ENCODE measurements around the gene ALG1L2. TPM values are rescaled to one million over a fixed set of nuclear protein-coding genes. Genes with fewer than 3 reads are reported as not detected.
"Not testable (repeated sequence)": the region's sequence is repeated elsewhere in the genome, so short reads cannot be mapped to it uniquely, and the experiment has no call there.

The ALG1L2 gene
- total RNA-seq, 1 donor from 2014 or later: 1.9 TPM

DNA sequence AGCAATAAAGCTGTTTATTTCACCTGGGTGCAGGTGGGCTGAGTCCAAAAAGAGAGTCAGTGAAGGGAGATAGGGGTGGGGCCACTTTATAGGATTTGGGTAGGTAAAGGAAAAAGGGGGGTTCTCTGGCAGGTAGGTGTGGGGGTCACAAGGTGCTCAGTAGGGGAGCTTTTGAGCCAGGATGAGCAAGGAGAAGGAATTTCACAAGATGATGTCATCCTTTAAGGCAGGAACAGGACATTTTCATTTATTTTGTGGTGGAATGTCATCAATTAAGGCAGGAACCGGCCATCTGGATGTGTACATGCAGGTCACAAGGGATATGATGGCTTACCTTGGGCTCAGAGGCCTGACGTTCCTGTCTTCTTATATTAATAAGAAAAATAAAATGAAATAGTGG, 56.1 kb downstream of the ALG1L2 start:
- H3K4me3 Mint-ChIP-seq (ENCODE audit: unreplicated experiment); H3K4me1 Mint-ChIP-seq (ENCODE audit: low read depth, unreplicated experiment); H3K27me3 Mint-ChIP-seq (ENCODE audit: unreplicated experiment); H3K36me3 Mint-ChIP-seq (ENCODE audit: unreplicated experiment); DNase-seq; H3K9me3 Mint-ChIP-seq (ENCODE audit: unreplicated experiment); H3K27ac Mint-ChIP-seq (ENCODE audit: unreplicated experiment): not testable (repeated sequence)

DNA sequence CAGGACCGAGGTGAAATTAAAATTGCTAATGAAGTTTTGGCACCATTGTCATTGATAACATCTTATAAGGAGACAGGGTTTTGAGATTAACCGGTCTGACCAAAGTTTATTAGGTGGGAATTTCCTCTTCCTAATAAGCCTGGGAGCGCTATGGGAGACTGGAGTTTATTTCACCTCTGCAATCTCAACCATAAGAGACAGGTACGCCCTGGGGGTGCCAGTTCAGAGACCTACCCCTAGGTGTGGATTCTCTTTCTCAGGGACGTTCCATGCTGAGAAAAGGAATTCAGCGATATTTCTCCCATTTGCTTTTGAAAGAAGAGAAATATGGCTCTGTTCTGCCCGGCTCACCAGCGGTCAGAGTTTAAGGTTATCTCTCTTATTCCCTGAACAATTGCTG, 57.4 kb downstream of the ALG1L2 start:
- not testable (repeated sequence) for H3K4me3 Mint-ChIP-seq (ENCODE audit: unreplicated experiment); H3K4me1 Mint-ChIP-seq (ENCODE audit: low read depth, unreplicated experiment); H3K36me3 Mint-ChIP-seq (ENCODE audit: unreplicated experiment); H3K9me3 Mint-ChIP-seq (ENCODE audit: unreplicated experiment); H3K27ac Mint-ChIP-seq (ENCODE audit: unreplicated experiment); DNase-seq; H3K27me3 Mint-ChIP-seq (ENCODE audit: unreplicated experiment)

DNA sequence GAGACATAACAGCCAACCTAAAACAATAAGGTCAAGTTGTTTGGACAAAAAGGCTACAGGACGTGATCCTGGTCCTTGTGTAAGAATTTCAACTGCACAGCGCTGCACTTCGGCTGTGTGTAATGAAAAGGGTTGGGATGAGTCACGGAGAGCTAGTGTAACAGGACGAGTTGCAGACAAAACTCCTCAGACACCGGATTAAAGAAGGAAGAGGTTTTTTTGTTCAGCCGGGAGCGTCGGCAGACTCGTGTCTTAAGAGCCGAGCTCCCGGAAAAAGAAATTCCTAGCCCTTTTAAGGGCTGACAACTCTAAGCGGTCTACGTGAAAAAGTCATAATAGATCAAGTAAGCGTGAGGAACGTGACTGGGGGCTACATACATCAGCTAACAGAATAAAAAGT, 59.1 kb downstream of the ALG1L2 start:
- not testable (repeated sequence) for H3K4me1 Mint-ChIP-seq (ENCODE audit: low read depth, unreplicated experiment); H3K27ac Mint-ChIP-seq (ENCODE audit: unreplicated experiment); H3K4me3 Mint-ChIP-seq (ENCODE audit: unreplicated experiment); H3K36me3 Mint-ChIP-seq (ENCODE audit: unreplicated experiment); H3K9me3 Mint-ChIP-seq (ENCODE audit: unreplicated experiment); H3K27me3 Mint-ChIP-seq (ENCODE audit: unreplicated experiment); DNase-seq

DNA sequence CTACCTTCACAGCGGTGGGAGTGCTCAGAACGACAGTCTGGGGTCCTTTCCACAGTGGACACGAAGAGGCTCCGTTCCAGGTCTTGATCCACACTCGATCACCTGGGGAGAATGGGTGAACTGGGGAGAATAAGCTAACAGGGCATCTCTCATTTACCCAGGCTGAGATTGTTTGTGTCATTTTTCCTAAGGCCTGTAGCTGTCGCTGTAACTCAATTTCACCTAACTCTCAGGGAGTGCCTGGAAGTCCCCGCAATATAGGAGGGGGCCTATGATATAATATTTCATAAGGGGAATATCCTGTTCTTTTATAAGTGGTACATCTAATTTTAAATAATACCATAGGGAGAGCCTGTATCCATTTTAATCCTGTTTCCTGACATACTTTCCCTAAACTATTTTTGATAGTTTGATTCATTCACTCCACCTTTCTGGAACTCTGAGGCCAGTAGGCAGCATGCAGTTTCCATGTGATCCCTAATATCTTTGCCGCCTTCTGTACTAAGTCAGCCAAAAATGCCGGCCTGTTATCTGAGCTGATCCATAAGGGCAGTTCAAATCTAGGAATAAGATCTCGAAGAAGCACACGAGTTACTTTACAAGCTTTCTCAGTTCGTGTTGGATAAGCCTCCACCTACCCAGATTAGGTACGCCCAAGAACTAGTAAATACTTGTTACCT, 62.2 kb downstream of the ALG1L2 start:
- not testable (repeated sequence) for H3K27ac Mint-ChIP-seq (ENCODE audit: unreplicated experiment); H3K36me3 Mint-ChIP-seq (ENCODE audit: unreplicated experiment)

GRCh38 chr3:130144328-130144650, 62.7 kb downstream of the ALG1L2 start:
- not testable (repeated sequence) for H3K9me3 Mint-ChIP-seq (ENCODE audit: unreplicated experiment); H3K27ac Mint-ChIP-seq (ENCODE audit: unreplicated experiment); DNase-seq; H3K36me3 Mint-ChIP-seq (ENCODE audit: unreplicated experiment); H3K27me3 Mint-ChIP-seq (ENCODE audit: unreplicated experiment); H3K4me1 Mint-ChIP-seq (ENCODE audit: low read depth, unreplicated experiment); H3K4me3 Mint-ChIP-seq (ENCODE audit: unreplicated experiment)

More for the DNA sequence above, 62.2 kb downstream of the ALG1L2 start:
- not testable (repeated sequence) for H3K27me3 Mint-ChIP-seq (ENCODE audit: unreplicated experiment); H3K9me3 Mint-ChIP-seq (ENCODE audit: unreplicated experiment); H3K4me1 Mint-ChIP-seq (ENCODE audit: low read depth, unreplicated experiment); DNase-seq; H3K4me3 Mint-ChIP-seq (ENCODE audit: unreplicated experiment)

- H3K36me3 Mint-ChIP-seq (ENCODE audit: unreplicated experiment); DNase-seq; H3K27me3 Mint-ChIP-seq (ENCODE audit: unreplicated experiment); H3K4me3 Mint-ChIP-seq (ENCODE audit: unreplicated experiment); H3K4me1 Mint-ChIP-seq (ENCODE audit: low read depth, unreplicated experiment); H3K27ac Mint-ChIP-seq (ENCODE audit: unreplicated experiment); H3K9me3 Mint-ChIP-seq (ENCODE audit: unreplicated experiment): not testable (repeated sequence)
These were observed 63.8 kb downstream of the ALG1L2 start for GRCh38 chr3:130145456-130145855.

DNA sequence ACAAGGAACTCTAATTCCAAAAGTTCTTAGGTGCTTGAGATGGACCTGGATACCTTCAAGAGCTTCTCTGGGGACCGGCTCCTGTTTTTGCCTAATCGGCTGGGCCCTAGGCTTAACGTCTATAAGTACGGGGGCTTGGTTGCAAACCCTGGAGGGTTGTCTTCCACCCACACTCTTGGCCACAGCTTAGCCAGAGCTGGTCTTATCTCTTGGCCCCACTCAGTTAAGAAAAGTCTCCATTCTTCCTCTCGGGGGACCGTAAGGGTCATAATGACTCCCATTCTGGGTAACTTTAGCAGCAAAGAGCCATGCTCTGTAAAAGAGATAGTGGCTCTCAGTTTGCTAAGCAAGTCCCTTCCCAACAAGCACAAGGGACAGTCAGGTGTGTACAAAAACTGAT, 64.8 kb downstream of the ALG1L2 start:
- not testable (repeated sequence) for H3K27me3 Mint-ChIP-seq (ENCODE audit: unreplicated experiment); H3K27ac Mint-ChIP-seq (ENCODE audit: unreplicated experiment); H3K36me3 Mint-ChIP-seq (ENCODE audit: unreplicated experiment); H3K4me3 Mint-ChIP-seq (ENCODE audit: unreplicated experiment); H3K9me3 Mint-ChIP-seq (ENCODE audit: unreplicated experiment); H3K4me1 Mint-ChIP-seq (ENCODE audit: low read depth, unreplicated experiment); DNase-seq

Other genes starting within 250 kb of the ALG1L2 start
- gene TMCC1, start 188.1 kb upstream of the ALG1L2 start, total RNA-seq (ENCODE audit: unreplicated experiment): 42.2 TPM
- 1.7 TPM for gene TRH, start 107.1 kb upstream of the ALG1L2 start, total RNA-seq (ENCODE audit: unreplicated experiment)

Measured in glutamatergic neuron (in vitro differentiated cells).